AG09319 (cell line): ENCODE data around the gene PPP1R1A.

Experiments used
- DNase-seq: peaks from one replicate; pipeline ENCODE4 v3.0.0-alpha.2; 2010; ENCODE audit warnings: low read depth; ENCODE audit errors: extremely low read depth
- CTCF ChIP-seq: IDR thresholded peaks from 2 replicates; pipeline ENCODE4 v1.5.1; 2011; ENCODE audit warnings: low read depth, mild to moderate bottlenecking, inconsistent platforms, low read length, moderate library complexity

PPP1R1A gene

GRCh38 chr12:54565310-54565985 lies 23.0 kb downstream of the PPP1R1A start:
- no peak for DNase-seq
- no peak for TF ChIP-seq CTCF

GRCh38 chr12:54564768-54565167 lies 23.7 kb downstream of the PPP1R1A start:
- DNase-seq, result no peak
- TF ChIP-seq CTCF, result no peak

GRCh38 chr12:54563787-54564186 lies 24.7 kb downstream of the PPP1R1A start:
- no peak for TF ChIP-seq CTCF
- no peak for DNase-seq

DNA sequence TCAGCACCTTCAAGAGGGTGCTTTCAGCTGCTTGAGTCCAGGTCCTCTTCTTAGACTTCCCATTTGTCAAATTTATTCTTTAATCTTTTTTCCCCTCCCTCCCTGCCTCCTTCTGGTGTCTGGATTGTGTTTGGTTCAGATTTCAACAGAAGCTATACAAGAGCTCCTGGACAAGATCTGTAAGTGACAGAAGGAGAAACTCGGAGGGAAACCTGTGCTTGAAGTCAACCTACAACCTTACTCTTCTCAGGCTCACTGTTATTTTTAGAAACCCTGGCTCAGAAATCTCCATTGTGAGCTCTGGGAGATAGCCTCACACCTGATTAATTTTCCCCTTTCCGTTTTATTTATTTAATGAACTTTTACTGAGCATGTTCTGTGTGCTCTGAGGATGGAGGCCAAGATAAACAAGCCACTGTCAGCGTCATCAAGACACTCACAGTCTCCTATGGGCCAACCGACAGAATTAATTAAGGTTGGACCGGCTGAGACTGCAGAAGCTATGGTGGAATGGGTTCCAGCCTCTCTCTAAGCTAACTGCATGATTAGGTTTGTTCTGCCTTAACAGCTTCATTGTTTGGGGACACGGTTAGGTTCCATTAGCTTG lies 25.6 kb downstream of the PPP1R1A start:
- DNase-seq, result no peak
- no peak for TF ChIP-seq CTCF

- TF ChIP-seq CTCF, result no peak
- DNase-seq, result no peak
Measured at GRCh38 chr12:54561164-54561563, 27.3 kb downstream of the PPP1R1A start.

- peak; percentile 4 for DNase-seq
- no peak for TF ChIP-seq CTCF
Measured at GRCh38 chr12:54560374-54560858, 28.0 kb downstream of the PPP1R1A start.

DNA sequence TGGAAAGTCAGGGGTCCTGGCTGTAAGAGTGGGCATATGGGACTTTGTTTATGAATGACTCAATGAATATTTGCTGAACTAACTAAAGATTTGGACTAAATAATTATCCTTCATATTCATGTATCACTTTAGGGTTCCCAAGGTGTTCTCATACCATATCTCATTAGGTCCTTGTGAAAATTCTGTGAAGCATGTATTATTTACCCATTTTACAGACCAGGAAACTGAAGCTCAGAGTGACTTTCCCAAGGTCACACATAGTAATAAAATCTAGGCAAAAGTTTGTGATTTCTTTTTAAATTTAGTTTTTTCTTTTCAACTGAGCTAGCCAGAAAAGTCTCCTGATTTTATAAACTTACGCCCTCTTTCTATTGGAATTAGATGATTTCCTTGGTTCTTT lies 29.7 kb downstream of the PPP1R1A start:
- no peak for TF ChIP-seq CTCF
- no peak for DNase-seq
